ENCODE measurements around the gene TK2.

Gene TK2

DNA sequence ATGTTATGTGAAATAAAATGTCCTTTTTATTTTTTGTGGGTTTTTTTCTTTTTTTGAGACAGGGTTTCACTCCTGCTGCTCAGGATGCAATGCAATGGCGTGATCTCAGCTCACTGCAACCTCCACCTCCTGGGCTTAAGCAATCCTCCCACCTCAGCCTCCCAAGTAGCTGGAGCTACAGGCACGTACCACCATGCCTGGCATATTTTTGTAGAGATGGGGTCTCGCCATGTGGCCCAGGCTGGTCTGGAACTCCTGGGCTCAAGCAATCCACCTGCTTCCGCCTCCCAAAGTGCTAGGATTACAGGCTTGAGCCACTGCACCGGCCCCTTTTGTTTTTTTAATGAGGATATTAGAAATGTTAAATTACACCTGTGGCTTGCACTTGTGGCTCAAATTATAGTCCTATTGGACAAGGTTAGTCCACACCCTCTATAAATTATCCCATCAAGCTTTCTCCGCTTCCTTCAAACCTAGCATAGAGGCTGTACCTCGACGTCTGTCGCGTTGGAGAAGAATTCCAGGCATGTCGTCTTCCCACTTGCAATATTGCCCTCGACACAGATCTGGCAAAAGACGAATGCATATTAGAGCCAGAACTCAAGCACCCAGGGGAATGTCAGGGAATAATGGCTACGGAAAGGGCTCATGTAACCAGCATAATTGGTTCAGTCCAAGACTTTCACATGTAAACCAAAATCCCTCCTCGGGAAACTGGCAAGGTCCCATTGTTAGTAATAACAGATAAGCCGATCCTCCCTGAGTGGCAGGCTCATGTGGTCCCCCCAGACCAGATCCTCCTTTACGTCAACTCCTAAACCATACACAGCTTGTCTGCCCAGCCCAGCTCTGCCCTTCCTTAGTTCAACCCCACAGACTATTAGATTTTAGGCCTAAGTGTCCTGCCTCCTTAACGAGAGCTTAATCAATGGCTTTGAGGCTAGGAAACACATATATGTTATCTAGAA lies 8.2 kb downstream of the TK2 start:
- Histone ChIP-seq H4K20me1 (ENCODE audit: insufficient read depth, low read length) (no peaks in the 10 kb centered on the region), H3K4me1 (ENCODE audit: low read length) (peaks cover 33% of the 10 kb centered on the region), H3K4me3 (ENCODE audit: low read length) (no peak overlapping the region), H3K36me3 (replicated peaks; ENCODE audit: insufficient read depth, low read length) (no peaks in the 10 kb centered on the region), H2AFZ (ENCODE audit: low read length) (no peak overlapping the region), H3K9me2 (replicated peaks; ENCODE audit: insufficient read depth, low read length) (no peaks in the 10 kb centered on the region), H3K79me2 (ENCODE audit: low read length) (0 out of 2 replicates have a peak, but pooled peaks cover 4% of the 10 kb centered on the region), H3K9me3 (replicated peaks; ENCODE audit: insufficient read depth, low read length) (no peaks in the 10 kb centered on the region), H3K27me3 (replicated peaks; ENCODE audit: insufficient read depth, low read length) (no peaks in the 10 kb centered on the region), H3K9ac (ENCODE audit: low read length) (no peak overlapping the region), H3K4me2 (ENCODE audit: low read depth, low read length) (no peak overlapping the region), H3F3A (ENCODE audit: insufficient read depth, low read length) (peaks cover 12% of the 10 kb centered on the region), H3K27ac (ENCODE audit: low read length) (no peak overlapping the region)
- TF ChIP-seq EZH2phosphoT487 (IDR thresholded peaks at IDR 0.05; ENCODE audit: low read length) (no peak), CTCF (IDR thresholded peaks at IDR 0.05; ENCODE audit: low read length) (no peak), EZH2 (optimal IDR thresholded peaks at IDR 0.05; ENCODE audit: low read depth, low read length) (no peak)
- DNase-seq = no peak

GRCh38 chr16:66539623-66540469 lies 10.1 kb downstream of the TK2 start:
- Histone ChIP-seq H2AFZ (ENCODE audit: low read length) (peak overlapping the region; percentile 41; the same call in 1 of the 2 replicates), H4K20me1 (ENCODE audit: insufficient read depth, low read length) (no peaks in the 10 kb centered on the region), H3K9me3 (replicated peaks; ENCODE audit: insufficient read depth, low read length) (no peaks in the 10 kb centered on the region), H3K27ac (ENCODE audit: low read length) (peak overlapping the region; percentile 66), H3K4me3 (ENCODE audit: low read length) (no peak overlapping the region), H3K36me3 (replicated peaks; ENCODE audit: insufficient read depth, low read length) (no peaks in the 10 kb centered on the region), H3K4me2 (ENCODE audit: low read depth, low read length) (peak overlapping the region; percentile 59), H3F3A (ENCODE audit: insufficient read depth, low read length) (peaks cover 12% of the 10 kb centered on the region), H3K79me2 (ENCODE audit: low read length) (0 out of 2 replicates have a peak, but pooled peaks cover 4% of the 10 kb centered on the region), H3K27me3 (replicated peaks; ENCODE audit: insufficient read depth, low read length) (no peaks in the 10 kb centered on the region), H3K9me2 (replicated peaks; ENCODE audit: insufficient read depth, low read length) (no peaks in the 10 kb centered on the region), H3K4me1 (ENCODE audit: low read length) (peaks cover 33% of the 10 kb centered on the region), H3K9ac (ENCODE audit: low read length) (peak overlapping the region; percentile 15; the same call in 1 of the 2 replicates)
- TF ChIP-seq EZH2 (optimal IDR thresholded peaks at IDR 0.05; ENCODE audit: low read depth, low read length) (no peak), EZH2phosphoT487 (IDR thresholded peaks at IDR 0.05; ENCODE audit: low read length) (no peak), CTCF (IDR thresholded peaks at IDR 0.05; ENCODE audit: low read length) (no peak)
- DNase-seq = peak; percentile 52

DNA sequence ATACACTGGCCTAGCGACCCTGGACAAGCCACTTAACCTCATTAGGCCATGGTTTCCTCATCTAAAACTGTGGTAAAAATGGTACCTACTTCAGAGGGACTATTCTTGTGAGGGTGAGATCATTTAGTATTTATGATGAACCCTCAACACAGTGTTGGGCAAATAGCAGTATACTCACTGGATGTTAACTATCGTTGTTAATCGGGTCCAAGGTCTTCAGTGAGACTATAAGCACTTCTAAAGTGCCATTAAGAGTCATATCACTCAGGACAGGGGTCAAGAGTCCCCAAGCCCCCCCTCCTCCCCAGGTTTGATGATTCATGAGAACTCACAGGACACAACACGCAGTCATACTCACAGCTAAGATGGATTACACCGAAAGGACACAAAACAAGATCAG lies 11.0 kb downstream of the TK2 start:
- DNase-seq = no peak
- Histone ChIP-seq H3K4me2 (ENCODE audit: low read depth, low read length) (no peak overlapping the region), H3K9me2 (replicated peaks; ENCODE audit: insufficient read depth, low read length) (no peaks in the 10 kb centered on the region), H3K27me3 (replicated peaks; ENCODE audit: insufficient read depth, low read length) (no peaks in the 10 kb centered on the region), H3K9me3 (replicated peaks; ENCODE audit: insufficient read depth, low read length) (no peaks in the 10 kb centered on the region), H3K79me2 (ENCODE audit: low read length) (0 out of 2 replicates have a peak, but pooled peaks cover 4% of the 10 kb centered on the region), H3F3A (ENCODE audit: insufficient read depth, low read length) (peaks cover 12% of the 10 kb centered on the region), H3K9ac (ENCODE audit: low read length) (no peak overlapping the region), H3K36me3 (replicated peaks; ENCODE audit: insufficient read depth, low read length) (no peaks in the 10 kb centered on the region), H3K4me3 (ENCODE audit: low read length) (no peak overlapping the region), H2AFZ (ENCODE audit: low read length) (no peak overlapping the region), H3K4me1 (ENCODE audit: low read length) (peaks cover 33% of the 10 kb centered on the region), H4K20me1 (ENCODE audit: insufficient read depth, low read length) (no peaks in the 10 kb centered on the region), H3K27ac (ENCODE audit: low read length) (no peak overlapping the region; the same call in 1 of the 2 replicates)
- TF ChIP-seq CTCF (IDR thresholded peaks at IDR 0.05; ENCODE audit: low read length) (no peak), EZH2phosphoT487 (IDR thresholded peaks at IDR 0.05; ENCODE audit: low read length) (no peak), EZH2 (optimal IDR thresholded peaks at IDR 0.05; ENCODE audit: low read depth, low read length) (no peak)

Measured in MM.1S (cell line).